ENCODE results near the gene FIZ1.
A peak's percentile ranks its signal among the peaks of the same experiment; 100 is the strongest.

The FIZ1 gene

GRCh38 chr19:55599468-55599841, at the start of gene FIZ1:
Gene FIZ1, minus strand, starts transcription at chr19:55599517. Its CDS starts 1,652 bp downstream, at chr19:55597865.
- H3K27me3 Mint-ChIP-seq (ENCODE audit: low read depth): no peaks in the 10 kb centered on the region
- no peak for TF ChIP-seq CTCF (IDR thresholded peaks at IDR 0.05; ENCODE audit: unreplicated experiment in 3 of 3)
- H3K9me3 Mint-ChIP-seq: no peaks in the 10 kb centered on the region
- H3K27ac Mint-ChIP-seq: peak within 1 kb of the TSS; percentile 100
- peaks cover 40% of the 10 kb centered on the region for H3K36me3 Mint-ChIP-seq (ENCODE audit: low read depth)
- H3K4me1 Mint-ChIP-seq: peaks cover 12% of the 10 kb centered on the region
- H3K4me3 Mint-ChIP-seq: peak within 1 kb of the TSS; percentile 91 to 99 (median 97)

- Mint-ChIP-seq H3K4me3 (peak overlapping the region; percentile 87 to 92 (median 90)), H3K27me3 (ENCODE audit: low read depth) (no peaks in the 10 kb centered on the region), H3K36me3 (ENCODE audit: low read depth) (peaks cover 24% of the 10 kb centered on the region), H3K27ac (peak overlapping the region; percentile 74 to 90 (median 81)), H3K9me3 (no peaks in the 10 kb centered on the region), H3K4me1 (peaks cover 36% of the 10 kb centered on the region)
- TF ChIP-seq CTCF (IDR thresholded peaks at IDR 0.05; ENCODE audit: unreplicated experiment in 3 of 3): no peak
Measured at GRCh38 chr19:55648585-55649267, 49.4 kb upstream of the FIZ1 start.

- TF ChIP-seq CTCF (IDR thresholded peaks at IDR 0.05; ENCODE audit: unreplicated experiment in 3 of 3): no peak
- H3K27ac Mint-ChIP-seq: peak within 1 kb of the TSS; percentile 92 to 97 (median 93)
- peak within 1 kb of the TSS; percentile 92 to 94 (median 93) for H3K4me3 Mint-ChIP-seq
- peaks cover 24% of the 10 kb centered on the region for H3K36me3 Mint-ChIP-seq (ENCODE audit: low read depth)
- H3K4me1 Mint-ChIP-seq: peaks cover 42% of the 10 kb centered on the region
- H3K9me3 Mint-ChIP-seq: no peaks in the 10 kb centered on the region
- no peaks in the 10 kb centered on the region for H3K27me3 Mint-ChIP-seq (ENCODE audit: low read depth)
Measured at GRCh38 chr19:55647732-55648584, 48.6 kb upstream of the FIZ1 start, which contains the start of gene CCDC106. Gene CCDC106, plus strand, starts transcription at chr19:55648212. Its CDS starts 835 bp downstream, at chr19:55649047.

GRCh38 chr19:55646889-55647731, 47.8 kb upstream of the FIZ1 start:
- H3K4me1 Mint-ChIP-seq: peaks cover 46% of the 10 kb centered on the region
- H3K4me3 Mint-ChIP-seq: peak overlapping the region; percentile 92 to 94 (median 93)
- H3K9me3 Mint-ChIP-seq: no peaks in the 10 kb centered on the region
- H3K36me3 Mint-ChIP-seq (ENCODE audit: low read depth): peaks cover 22% of the 10 kb centered on the region
- H3K27ac Mint-ChIP-seq: peak overlapping the region; percentile 92 to 97 (median 93)
- H3K27me3 Mint-ChIP-seq (ENCODE audit: low read depth): no peaks in the 10 kb centered on the region
- TF ChIP-seq CTCF (IDR thresholded peaks at IDR 0.05; ENCODE audit: unreplicated experiment in 3 of 3): no peak

- H3K27me3 Mint-ChIP-seq (ENCODE audit: low read depth): no peaks in the 10 kb centered on the region
Measured at GRCh38 chr19:55645512-55645881, 46.2 kb upstream of the FIZ1 start.

More at GRCh38 chr19:55645512-55645881, 46.2 kb upstream of the FIZ1 start:
- Mint-ChIP-seq H3K9me3 (no peaks in the 10 kb centered on the region), H3K4me1 (peaks cover 50% of the 10 kb centered on the region), H3K27ac (peak overlapping the region in 2 of 3 experiments; percentile 45 to 55), H3K4me3 (peak overlapping the region; percentile 62 to 82 (median 78)), H3K36me3 (ENCODE audit: low read depth) (peaks cover 15% of the 10 kb centered on the region)
- no peak for TF ChIP-seq CTCF (IDR thresholded peaks at IDR 0.05; ENCODE audit: unreplicated experiment in 3 of 3)
